Stimulated activated CD8-positive, alpha-beta memory T cell treated with anti-CD3 and anti-CD28 coated beads, Interleukin-4, amount 100 ng/mL, for 1 hour (primary cell): ENCODE results near the gene CYB5R2.
"Not testable (repeated sequence)": the region's sequence is repeated elsewhere in the genome, so short reads cannot be mapped to it uniquely, and the experiment has no call there.

Experiments
- DNase-seq, 2 donors: peaks; one replicate each; pipeline ENCODE4 v3.0.0-alpha.2; 2020; ENCODE audit warnings: low read depth in 2 of 2, low spot score in 1 of 2

Gene CYB5R2

GRCh38 chr11:7670641-7671040 is 2.7 kb downstream of the CYB5R2 start:
- DNase-seq = no peak

- no peak for DNase-seq
Observed at GRCh38 chr11:7668911-7669310, 4.4 kb downstream of the CYB5R2 start.

- DNase-seq = no peak
Observed at GRCh38 chr11:7668464-7668863, 4.8 kb downstream of the CYB5R2 start.

DNA sequence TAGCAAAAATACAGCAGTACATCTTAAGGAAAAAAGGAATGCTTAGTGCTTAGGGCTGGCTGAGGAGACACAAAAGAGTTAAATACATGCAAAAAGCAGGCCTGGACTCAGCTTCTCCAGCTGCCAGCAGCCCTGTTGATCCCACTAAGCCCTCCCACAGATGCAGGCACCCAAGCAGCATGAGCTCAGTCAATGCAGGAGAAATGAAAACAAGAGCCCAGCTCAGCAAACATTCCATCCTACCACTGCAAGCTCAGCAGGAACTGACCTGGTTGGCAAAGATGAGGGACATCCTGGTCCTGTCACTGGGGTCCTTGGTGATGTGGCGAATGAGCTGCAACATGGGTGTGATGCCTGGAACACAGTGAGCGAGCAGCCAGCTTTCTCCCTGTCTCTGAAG is 5.8 kb downstream of the CYB5R2 start:
- DNase-seq = no peak

DNA sequence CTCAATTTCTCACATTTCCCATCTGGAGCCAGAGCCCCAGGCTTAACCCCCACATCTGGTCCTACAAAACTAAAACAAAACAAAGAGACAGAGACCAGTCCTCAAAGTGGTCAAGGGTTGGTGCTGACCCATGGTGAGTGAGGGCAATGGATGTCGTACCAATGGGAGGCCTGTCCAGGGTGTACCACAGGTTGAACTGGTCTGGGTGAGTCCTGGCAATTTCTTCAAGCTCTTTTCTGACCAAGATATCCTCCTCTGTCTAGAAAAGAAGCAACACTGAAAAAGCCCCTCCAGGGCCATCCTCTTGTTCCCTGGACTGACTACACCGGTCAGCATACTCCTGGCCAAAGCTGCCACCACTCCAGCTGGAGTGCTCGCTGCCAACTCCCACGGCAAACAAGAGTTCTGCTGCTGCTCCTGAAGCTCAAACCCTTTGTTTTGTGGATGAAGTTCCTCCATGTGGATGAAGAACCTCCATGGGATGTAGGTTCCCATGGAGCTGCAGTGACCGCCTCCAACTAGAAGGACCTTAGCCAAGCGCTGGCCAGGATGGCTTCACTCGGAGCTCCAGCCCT is 6.9 kb downstream of the CYB5R2 start:
- no peak for DNase-seq

- DNase-seq = peak in 1 of 2 donors; percentile 59
Observed at GRCh38 chr11:7665473-7666291, 7.6 kb downstream of the CYB5R2 start.

DNA sequence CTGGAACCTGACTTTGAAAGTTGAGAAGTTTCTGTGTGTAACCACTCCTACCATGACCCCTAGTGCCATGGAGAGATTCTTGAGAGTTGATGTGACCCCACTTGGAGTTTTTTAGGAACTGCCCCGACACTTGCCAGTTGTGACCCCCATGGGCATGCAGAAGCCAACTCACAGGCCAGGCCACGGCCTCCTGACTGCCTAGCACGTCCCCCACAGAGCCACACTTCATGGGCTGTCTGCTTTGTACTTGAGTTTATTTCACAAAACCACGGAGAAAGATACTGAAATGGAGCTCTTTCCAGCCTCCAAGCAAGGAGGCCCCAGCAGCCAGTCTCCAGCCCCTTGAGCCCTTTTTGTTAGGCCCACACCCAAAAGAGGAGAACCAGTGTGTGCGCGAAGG is 8.4 kb downstream of the CYB5R2 start:
- DNase-seq = no peak

- not testable (repeated sequence) for DNase-seq
Observed at GRCh38 chr11:7663531-7663930, 9.8 kb downstream of the CYB5R2 start.

DNA sequence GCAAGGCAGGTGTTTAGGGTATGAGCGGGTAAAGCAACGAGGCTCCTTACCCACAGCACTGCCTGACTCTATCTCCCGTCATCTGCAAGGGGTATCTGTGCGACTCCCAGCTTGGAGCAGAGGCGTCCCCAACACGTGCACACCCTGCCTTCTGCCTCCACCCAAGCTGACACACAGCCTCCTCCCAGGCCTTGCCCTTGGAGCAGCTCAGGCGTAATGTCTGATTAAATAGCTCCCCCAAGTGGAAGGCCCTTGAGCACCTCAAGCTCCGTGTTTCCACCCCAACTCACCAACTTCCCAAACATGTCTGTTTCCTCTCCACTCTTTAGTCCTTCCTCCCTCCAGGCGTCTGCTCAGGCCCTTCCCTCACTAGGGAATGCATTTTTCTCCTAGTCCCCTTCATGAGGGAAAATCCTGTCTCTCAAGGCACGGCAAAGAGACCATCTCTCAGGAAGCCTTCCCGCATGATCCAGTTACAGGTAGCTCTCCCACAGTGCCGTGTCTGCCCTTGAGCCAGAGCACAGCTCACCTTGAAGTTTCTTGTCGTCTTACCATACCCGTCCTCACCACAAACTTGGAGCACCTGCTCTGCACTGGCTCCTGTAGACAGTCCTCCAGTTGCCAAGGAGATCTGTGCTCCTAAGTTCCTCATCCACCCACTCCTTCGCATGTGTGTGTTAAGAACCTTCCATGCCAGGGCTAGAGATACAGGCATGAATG is 15.8 kb downstream of the CYB5R2 start:
- DNase-seq = no peak

DNA sequence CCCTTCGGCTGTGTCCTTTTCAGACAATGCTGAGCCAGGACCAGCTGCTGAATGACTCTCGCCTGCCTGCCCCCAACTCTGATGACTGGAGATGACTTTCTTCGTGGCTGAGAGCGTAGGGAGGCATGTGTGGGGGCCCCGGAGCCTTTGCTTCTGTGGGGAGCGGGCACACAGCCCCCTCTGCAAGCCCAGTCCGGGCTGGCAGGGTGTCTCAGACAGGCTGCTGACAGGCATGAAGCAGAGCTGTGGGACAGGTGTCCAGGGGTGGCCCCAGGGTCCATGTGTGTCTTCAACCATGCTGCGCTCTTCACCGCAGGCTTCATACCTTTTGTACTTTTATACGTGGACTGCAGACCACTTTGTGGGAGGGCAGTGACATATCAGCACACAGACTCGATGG is 16.6 kb downstream of the CYB5R2 start:
- no peak for DNase-seq

DNA sequence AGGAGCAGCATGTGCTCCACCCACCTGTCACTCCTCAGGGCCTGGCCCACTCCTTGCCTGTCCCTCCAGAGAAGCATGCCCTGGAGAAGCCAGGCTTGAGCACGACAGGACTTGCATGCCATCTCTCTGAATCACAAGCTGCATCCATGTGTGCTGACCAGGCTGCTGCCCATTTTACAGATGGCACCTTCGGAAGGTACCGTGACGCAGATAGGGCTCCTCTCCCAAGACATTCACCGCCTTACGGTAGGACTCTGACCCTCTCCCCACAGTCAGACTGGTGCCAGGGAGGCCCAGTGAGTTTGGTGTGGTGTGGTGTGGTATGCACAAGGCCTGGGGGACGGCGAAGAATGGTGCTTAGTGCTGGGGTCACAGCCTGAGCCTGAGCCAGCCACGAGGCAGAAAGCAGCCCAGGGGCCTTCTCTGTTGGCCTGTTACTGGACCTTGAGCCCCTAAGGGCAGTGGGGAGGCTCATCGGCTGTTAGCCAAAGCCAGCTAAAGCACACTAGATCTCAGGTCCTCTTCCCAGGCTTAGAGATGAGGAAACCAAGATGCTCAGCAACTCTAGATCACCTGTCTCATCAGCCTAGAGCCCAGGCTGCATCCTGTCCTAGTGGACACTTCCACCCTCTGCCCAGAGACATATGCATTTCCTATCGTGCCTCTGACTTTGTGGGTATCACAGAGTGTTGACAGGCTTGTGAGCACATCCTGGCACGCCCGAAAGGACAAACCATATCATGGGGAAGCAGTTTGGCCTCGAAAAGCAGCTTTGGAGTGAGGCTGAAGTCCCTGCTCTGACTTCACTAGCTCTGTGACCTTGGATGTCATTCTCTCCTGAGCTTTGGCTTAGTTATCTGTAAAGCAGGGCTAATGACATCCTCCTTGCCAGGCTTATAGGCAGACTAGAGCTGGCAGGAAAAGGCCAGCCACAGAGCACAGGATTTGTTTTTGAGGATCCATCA is 17.8 kb downstream of the CYB5R2 start:
- no peak for DNase-seq

DNA sequence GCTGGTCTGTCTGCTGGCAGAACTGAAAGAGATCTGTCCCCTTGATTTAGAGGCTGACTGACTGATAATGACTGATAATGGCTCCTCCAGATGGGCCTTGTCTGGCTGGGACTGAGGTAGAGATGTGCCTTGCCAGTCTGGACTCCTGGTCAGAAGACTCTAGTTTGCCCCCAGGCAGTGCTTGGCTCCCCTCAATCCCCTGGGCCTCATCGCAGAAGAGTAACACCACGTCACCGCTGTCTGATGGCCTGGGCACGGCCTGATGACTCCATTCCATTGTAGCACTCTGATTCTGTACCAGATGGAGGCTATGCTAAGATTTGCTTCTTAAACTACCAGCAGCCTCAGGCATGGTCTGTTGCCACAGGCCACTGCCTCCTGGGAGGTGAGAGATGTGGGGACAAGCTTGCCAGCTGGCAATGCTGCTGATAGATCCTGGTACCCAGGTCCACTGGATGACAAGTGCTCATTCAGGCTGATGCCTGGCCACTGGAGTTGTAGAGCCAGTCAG is 19.1 kb downstream of the CYB5R2 start:
- no peak for DNase-seq

- no peak for DNase-seq
Observed at GRCh38 chr11:7651700-7652099, 21.6 kb downstream of the CYB5R2 start.

GRCh38 chr11:7651140-7651551 is 22.2 kb downstream of the CYB5R2 start:
- no peak for DNase-seq

DNA sequence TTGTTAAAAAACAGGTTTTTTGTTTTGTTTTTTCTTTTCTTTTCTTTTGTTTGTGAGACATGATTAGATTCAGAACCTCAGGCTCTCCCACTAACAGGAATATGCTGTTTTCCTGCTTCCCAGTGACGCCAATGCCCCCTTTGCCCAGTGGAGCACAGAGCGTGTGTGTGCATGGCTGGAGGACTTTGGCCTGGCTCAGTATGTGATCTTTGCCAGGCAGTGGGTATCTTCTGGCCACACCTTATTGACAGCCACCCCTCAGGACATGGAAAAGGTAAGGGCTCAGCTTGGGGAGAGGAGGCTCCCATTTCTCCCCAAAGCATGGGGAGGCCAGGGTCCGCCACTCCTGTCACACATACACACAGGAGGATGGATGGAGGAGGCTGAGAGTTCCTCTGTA is 25.0 kb downstream of the CYB5R2 start:
- DNase-seq = no peak

GRCh38 chr11:7646866-7647265 is 26.4 kb downstream of the CYB5R2 start:
- DNase-seq = no peak

GRCh38 chr11:7645206-7645605 is 28.1 kb downstream of the CYB5R2 start:
- no peak for DNase-seq

DNA sequence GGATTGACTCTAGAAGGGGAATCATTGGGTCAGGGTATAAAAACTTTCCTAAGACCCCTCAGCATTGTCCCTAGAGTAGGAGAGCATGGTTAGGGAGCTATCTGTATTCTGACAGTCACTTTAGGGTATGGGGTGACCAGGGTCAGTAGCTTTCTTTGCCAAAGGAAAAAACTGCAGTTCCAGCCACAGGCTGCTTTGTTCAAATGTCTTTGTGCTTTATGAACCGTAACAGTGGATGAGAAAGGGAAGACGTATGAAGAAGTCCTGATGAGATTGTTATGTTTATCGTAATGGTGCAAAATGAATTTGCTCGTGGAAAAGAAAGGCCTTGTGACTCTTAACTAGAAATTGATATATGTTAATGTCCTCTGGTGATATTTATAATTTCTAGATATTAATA is 30.0 kb downstream of the CYB5R2 start:
- no peak for DNase-seq

DNA sequence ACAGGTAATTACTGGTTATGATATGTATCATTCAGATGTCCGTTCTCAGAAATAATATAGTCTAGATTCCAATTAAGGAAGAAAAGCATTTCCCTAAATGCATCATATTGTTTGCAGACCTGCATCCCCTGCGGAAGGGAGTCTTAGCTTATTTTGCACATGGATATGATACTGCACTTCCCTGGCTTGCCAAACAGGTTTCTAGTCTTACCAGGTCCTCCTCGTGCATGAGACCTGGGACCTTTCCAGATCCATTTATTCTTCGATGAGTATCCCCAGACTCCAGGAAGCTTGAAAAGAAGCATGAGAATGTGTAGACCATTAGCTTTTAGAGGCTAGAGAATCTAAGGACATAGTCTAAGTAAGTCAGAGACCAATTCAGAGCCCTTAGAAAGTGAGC is 30.6 kb downstream of the CYB5R2 start:
- DNase-seq = no peak

- no peak for DNase-seq
Observed at GRCh38 chr11:7640816-7641215, 32.5 kb downstream of the CYB5R2 start.

GRCh38 chr11:7639643-7640025 is 33.7 kb downstream of the CYB5R2 start:
- DNase-seq = no peak
